Right cardiac atrium (tissue), 5 donors: ENCODE results near the gene CAPN13. TPM values are rescaled to one million over a fixed set of nuclear protein-coding genes. Genes with fewer than 3 reads are reported as not detected.

Source experiments
- ATAC-seq, 2 donors: fragments of 200-7000 bp; cut with Tn5 transposase; one replicate each; pipeline versions ENCODE4 v1.8.0 to v1.9.1; 2020; ENCODE audit warnings: moderate library complexity in 2 of 2, mild to moderate bottlenecking in 1 of 2
- DNase-seq, 3 donors: peaks; one replicate each; pipeline ENCODE4 v3.0.0-alpha.2; 2020
- H3K27ac ChIP-seq: one replicate; pipeline ENCODE4 v1.5.1; 2013; ENCODE audit warnings: mild to moderate bottlenecking, low read length, control low read depth, moderate library complexity
- H3K27me3 ChIP-seq: one replicate; pipeline ENCODE4 v1.6.1; 2013; ENCODE audit not compliant: control insufficient read depth, insufficient read depth
- H3K4me1 ChIP-seq: one replicate; pipeline ENCODE4 v1.6.1; 2013; ENCODE audit warnings: low read length; ENCODE audit not compliant: control insufficient read depth, insufficient read depth
- H3K4me3 ChIP-seq: one replicate; pipeline ENCODE4 v1.5.1; 2013; ENCODE audit warnings: low read length, control low read depth
- H3K9me3 ChIP-seq: one replicate; pipeline ENCODE4 v1.6.1; 2013; ENCODE audit warnings: low read length; ENCODE audit not compliant: control insufficient read depth
- WGBS: extraction: QIAGEN DNeasy Blood & Tissue Kit; methylation state at CpG from one replicate; pipeline ENCODE4 v1.1.7; 2013; 5-methylcytosine and 5-hydroxymethylcytosine counted together
- intact Hi-C, 4 donors: fragments of 100-400 bp; cut with DNase I; formaldehyde crosslinking; loops; one replicate each; pipeline versions ENCODE4 v1.11.0 to v1.14.0; 2022 to 2023
- polyA plus RNA-seq: library from polyadenylated mRNA; stranded (reverse); fragments of 200-250 nt; gene quantifications from one replicate; pipeline ENCODE4 v1.2.3, GENCODE V29; 2013
- total RNA-seq, 4 donors: library from RNA; stranded (reverse); fragmentation: NEBNext Ultra II Directional; extraction: Animal tissue kit (Norgen Biotek cat#: 25700); gene quantifications; one replicate each; pipeline ENCODE4 v1.2.1, GENCODE V29; 2021
- donor health status: healthy with polysubstance abuse.
- donor health status: DM: no; HTN: yes; CAD: no.
- donor health status: DM: no; HTN: no; CAD: no.
- donor health status: DM: no; HTN: yes; CAD: no; lungs with severe emphysema.
- donor health status: DM: yes; HTN: yes; CAD: no.

CAPN13 gene
- total and polyA plus RNA-seq, 5 donors: not detected

DNA sequence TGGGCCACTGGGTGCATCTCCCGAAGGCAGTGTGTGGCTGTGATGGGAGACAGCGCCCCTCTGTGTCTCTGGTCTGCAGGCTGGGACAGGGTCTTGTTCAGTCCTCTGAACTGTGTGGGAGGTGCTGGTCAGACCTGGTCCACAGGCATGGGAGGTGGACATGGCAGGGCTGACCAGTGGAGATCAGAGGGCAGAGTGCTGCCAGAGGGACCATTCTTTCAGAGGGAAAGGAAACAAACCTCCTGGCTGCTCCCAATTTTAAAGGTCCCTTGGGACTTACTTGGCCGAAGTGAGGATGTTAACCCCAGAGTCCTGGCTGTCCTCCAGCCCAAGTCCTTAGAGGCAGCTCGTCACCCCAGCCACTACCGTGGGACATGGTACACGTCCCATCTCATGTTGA is 4.0 kb downstream of the CAPN13 start:
- intact Hi-C loops: no loop called here
- H3K27ac ChIP-seq: no peak overlapping the region
- no peaks in the 10 kb centered on the region for H3K27me3 ChIP-seq
- no peaks in the 10 kb centered on the region for H3K4me1 ChIP-seq
- H3K9me3 ChIP-seq: no peaks in the 10 kb centered on the region
- no peak overlapping the region for H3K4me3 ChIP-seq
- DNase-seq: peak in 1 of 3 donors; percentile 21
- ATAC-seq: peak in 1 of 2 donors; percentile 29
- 56% methylated on average over 6 of the region's 6 CpGs for WGBS

DNA sequence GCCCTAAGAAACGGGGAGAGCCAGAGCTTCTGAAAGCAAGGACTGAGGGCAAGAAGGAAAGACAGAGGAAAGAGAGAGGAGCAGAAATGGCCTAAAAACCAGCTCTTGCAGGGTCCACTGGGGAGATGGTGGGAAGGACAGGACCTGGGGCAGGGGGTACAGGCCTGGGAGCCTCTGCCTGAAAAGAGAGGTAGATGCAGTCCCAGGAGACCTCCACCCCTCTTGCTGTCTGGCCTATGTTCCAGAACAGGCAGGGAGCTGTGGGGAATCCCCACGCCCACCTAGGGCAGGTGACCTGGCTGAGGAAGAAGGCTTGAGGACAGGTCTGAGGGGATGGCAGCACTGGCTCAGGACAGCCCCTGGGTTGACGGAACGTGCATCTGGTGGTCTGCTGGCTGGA is 4.6 kb downstream of the CAPN13 start:
- no peaks in the 10 kb centered on the region for H3K9me3 ChIP-seq
- intact Hi-C loops: no loop called here
- no peaks in the 10 kb centered on the region for H3K4me1 ChIP-seq
- 92% methylated on average over 4 of the region's 4 CpGs for WGBS
- DNase-seq (no peak), ATAC-seq (no peak)
- no peak overlapping the region for H3K27ac ChIP-seq
- H3K4me3 ChIP-seq: no peak overlapping the region
- H3K27me3 ChIP-seq: no peaks in the 10 kb centered on the region

DNA sequence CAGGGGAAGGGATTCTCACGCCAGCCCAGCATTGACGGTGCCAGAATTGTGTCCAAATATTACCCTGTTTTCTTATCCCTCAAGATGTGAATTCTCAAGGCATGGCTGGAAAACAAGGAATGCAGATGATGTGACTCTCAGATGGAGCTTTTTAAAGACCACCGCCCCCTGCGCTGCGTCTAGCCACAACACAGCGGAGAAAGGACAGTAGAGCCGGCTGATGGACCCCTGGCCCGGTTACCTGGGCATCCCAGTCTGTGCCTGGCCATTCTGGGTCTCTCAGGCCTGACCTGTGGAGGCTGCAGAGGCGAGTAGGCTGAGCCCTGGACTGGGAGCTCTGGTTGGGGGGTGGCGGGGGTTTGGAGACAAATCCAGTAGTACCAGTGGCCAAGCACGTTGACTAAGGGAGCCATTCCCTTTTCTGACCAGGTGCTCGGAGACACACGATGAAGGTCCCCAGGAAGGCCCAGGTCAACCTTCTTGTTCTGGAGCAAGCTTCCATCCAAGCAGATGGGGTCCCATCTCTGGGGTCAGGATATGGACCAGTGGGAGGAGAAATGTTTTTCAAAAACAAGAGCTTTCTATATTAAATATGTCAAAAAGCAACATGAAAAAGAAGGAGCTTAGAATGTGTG is 5.3 kb downstream of the CAPN13 start:
- WGBS: 91% methylated on average over 13 of the region's 13 CpGs
- no peak overlapping the region for H3K27ac ChIP-seq
- ATAC-seq (no peak), DNase-seq (no peak)
- H3K9me3 ChIP-seq: no peaks in the 10 kb centered on the region
- intact Hi-C loops: no loop called here
- no peaks in the 10 kb centered on the region for H3K27me3 ChIP-seq
- no peak overlapping the region for H3K4me3 ChIP-seq
- H3K4me1 ChIP-seq: no peaks in the 10 kb centered on the region

DNA sequence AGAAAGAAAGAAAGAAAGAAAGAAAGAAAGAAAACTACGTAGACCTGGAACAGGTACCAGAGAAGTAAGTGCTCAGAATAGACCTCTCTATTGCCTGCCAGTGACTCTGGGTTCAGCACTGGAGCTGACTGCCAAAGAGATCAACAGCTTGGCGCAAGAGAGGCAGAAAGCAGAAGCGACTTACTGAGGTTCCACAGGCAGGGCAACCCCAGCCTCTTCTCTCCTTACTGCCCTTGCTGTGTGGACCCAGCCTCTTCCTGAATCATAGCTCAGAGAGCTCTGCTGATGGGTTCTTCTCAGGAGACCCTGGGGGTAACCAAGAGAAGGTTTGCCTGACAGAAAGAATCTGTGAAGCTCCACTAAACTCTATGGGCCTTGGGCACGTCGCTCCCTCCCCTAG is 7.1 kb downstream of the CAPN13 start:
- WGBS: 95% methylated on average over 5 of the region's 5 CpGs
- no peaks in the 10 kb centered on the region for H3K27me3 ChIP-seq
- no peak for ATAC-seq
- no peaks in the 10 kb centered on the region for H3K9me3 ChIP-seq
- no peak overlapping the region for H3K27ac ChIP-seq
- H3K4me1 ChIP-seq: no peaks in the 10 kb centered on the region
- intact Hi-C loops: no loop called here
- no peak overlapping the region for H3K4me3 ChIP-seq
- no peak for DNase-seq

DNA sequence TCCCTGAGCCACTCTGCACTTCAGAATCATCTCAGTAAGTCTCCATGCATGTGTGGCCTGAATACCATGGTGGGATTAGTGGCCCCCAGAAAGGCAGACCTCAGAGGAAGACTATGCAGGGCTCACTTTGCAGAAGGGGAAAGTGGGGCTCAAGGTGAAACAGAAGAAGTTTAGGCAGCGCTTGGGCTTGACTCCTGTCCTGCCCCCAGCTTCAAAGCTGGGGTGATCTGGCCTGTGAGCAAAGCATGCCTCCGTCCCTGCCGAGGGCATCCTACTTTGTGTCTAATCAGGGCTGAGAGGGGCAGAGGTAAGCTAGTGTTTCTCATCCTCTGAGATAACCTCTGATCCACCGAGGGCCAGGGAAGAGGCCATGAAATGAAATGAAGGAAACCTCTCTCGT is 7.9 kb downstream of the CAPN13 start:
- 68% methylated on average over 5 of the region's 5 CpGs for WGBS
- intact Hi-C loops: no loop called here

DNA sequence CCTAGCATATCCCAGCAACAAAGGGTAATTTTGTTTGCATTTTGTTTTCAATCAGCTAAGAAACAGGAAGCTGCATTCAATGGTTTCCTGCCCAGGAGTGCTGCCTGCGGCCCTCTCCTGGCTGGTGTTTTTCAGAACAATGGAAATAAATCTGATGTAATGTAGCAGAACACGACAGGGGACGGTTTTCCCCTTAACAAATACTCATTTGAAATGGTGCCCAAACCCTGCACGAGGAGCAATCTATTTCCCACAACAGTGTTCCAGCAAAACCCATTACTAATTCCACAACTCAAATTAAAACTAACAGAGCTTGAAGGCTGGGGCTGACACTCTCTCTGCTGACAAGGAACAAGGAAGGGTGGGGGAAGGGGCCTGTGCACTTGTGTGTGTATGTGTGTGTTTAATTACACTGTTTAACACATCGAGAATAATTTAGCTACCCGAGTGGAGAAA is 8.7 kb downstream of the CAPN13 start:
- peak in 1 of 2 donors; percentile 20 for ATAC-seq

More for the DNA sequence above, 7.9 kb downstream of the CAPN13 start:
- H3K4me3 ChIP-seq: no peak overlapping the region
- no peaks in the 10 kb centered on the region for H3K4me1 ChIP-seq
- no peak for ATAC-seq
- no peak for DNase-seq
- H3K9me3 ChIP-seq: no peaks in the 10 kb centered on the region
- no peaks in the 10 kb centered on the region for H3K27me3 ChIP-seq
- no peak overlapping the region for H3K27ac ChIP-seq

DNA sequence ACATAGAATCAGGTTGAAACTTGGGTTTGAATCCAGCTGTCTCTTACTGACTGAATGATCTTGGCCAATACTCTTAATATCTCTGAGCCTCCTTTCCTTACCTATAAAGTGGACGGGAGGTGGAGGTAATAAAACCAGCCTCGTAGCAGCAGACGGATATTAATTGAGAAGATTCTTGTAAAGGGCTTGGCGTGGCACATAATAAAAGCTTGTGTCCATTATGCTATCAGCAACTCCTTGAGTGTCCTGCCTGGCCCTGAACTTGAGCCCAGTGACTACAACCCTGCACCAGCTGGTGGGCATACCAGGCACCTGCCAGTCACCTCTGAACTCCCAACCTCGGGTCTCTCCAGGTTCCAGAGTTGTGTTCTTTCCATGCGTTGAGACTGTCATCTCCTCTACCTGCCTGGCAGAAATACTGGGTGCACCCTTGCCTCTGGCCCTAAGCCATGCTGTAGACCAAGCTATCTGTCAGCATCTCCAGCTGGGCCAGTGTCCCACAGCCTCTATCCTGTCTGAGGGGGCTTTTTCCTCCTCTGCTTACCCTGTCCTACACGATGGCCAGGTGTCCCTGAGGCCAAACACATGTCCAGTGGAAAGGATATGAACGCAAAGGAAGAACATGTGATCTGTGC is 9.7 kb downstream of the CAPN13 start:
- Histone ChIP-seq H3K4me1 (no peaks in the 10 kb centered on the region), H3K4me3 (no peak overlapping the region), H3K27me3 (no peaks in the 10 kb centered on the region), H3K27ac (no peak overlapping the region), H3K9me3 (no peaks in the 10 kb centered on the region)
- WGBS: 79% methylated on average over 8 of the region's 8 CpGs
- intact Hi-C loops: no loop called here
- ATAC-seq: no peak
- no peak for DNase-seq

More for the DNA sequence above, 8.7 kb downstream of the CAPN13 start:
- no peak for DNase-seq
- H3K27ac ChIP-seq: no peak overlapping the region
- no peaks in the 10 kb centered on the region for H3K9me3 ChIP-seq
- intact Hi-C loops: no loop called here
- WGBS: 36% methylated on average over 6 of the region's 6 CpGs
- no peak overlapping the region for H3K4me3 ChIP-seq
- H3K27me3 ChIP-seq: no peaks in the 10 kb centered on the region
- no peaks in the 10 kb centered on the region for H3K4me1 ChIP-seq

DNA sequence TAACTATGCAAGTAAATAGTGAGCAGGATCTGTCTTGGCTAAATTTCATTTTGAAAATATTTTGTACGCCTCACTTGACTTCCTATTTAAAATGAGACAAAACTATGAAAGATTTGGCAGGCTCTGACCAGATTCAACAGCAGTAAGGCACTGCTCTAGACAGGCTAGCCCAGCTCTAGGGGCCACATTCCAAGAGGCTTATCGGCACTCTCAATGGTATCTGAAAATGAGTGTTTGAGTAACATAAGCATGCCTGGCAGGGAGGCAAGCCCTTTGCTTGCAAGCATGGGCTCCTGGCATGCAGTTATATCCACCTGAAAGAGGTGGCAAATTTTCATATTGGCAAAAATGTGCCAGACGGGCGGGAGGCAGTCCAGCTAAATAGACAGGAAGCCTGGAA is 10.5 kb downstream of the CAPN13 start:
- WGBS: 44% methylated on average over 4 of the region's 4 CpGs
- H3K4me3 ChIP-seq: no peak overlapping the region
- no peak overlapping the region for H3K27ac ChIP-seq
- no peaks in the 10 kb centered on the region for H3K4me1 ChIP-seq
- ATAC-seq (peak; percentile 57 to 80), DNase-seq (peak in 1 of 3 donors; percentile 58)
- H3K27me3 ChIP-seq: no peaks in the 10 kb centered on the region
- intact Hi-C loops: no loop called here
- no peaks in the 10 kb centered on the region for H3K9me3 ChIP-seq

DNA sequence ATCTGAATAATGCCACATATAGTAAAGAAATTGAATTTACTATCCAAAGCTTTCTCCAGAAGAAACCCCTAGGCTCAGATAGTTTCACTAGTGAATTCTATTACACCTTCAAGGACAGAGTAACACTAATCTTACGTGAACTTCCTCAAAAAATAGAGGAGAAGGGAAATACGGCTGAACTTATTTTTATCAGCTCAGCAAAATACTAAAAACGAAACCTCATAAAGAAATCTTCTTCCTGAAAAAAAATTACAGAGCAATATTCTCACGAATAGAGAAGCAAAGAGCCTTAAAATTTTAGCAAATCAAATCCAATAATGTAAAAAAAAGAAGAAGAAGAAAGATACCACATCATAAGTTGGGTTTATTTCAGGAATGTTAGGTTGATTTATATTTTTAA is 14.7 kb downstream of the CAPN13 start:
- ATAC-seq (no peak), DNase-seq (no peak)
- 52% methylated on average over 4 of the region's 4 CpGs for WGBS
- Histone ChIP-seq H3K4me3 (no peak overlapping the region), H3K9me3 (no peaks in the 10 kb centered on the region), H3K27me3 (no peaks in the 10 kb centered on the region), H3K4me1 (no peaks in the 10 kb centered on the region), H3K27ac (no peak overlapping the region)
- intact Hi-C loops: no loop called here

DNA sequence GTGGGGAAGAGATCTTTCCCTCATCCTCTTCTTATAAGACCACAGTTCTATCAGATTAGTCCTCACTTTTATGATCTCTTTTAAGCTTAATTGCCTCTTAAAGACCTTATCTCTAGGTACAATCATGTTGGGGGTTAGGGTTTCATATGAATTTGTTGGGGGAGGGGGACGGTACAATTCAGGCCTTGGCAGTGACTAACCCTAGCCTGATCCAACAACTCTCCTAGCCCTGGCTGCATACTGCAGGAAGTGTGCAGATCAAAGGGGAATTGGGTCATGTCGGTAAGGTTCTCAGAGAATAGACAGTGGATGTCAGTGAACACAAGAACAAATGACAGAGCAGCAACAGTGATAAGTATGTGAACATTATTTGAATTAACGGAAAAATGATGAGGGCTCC is 16.4 kb downstream of the CAPN13 start:
- intact Hi-C loops: no loop called here
- Histone ChIP-seq H3K4me3 (no peak overlapping the region), H3K9me3 (no peaks in the 10 kb centered on the region), H3K27me3 (no peaks in the 10 kb centered on the region), H3K4me1 (no peaks in the 10 kb centered on the region), H3K27ac (no peak overlapping the region)
- DNase-seq: no peak
- no peak for ATAC-seq
- 66% methylated on average over 3 of the region's 3 CpGs for WGBS

DNA sequence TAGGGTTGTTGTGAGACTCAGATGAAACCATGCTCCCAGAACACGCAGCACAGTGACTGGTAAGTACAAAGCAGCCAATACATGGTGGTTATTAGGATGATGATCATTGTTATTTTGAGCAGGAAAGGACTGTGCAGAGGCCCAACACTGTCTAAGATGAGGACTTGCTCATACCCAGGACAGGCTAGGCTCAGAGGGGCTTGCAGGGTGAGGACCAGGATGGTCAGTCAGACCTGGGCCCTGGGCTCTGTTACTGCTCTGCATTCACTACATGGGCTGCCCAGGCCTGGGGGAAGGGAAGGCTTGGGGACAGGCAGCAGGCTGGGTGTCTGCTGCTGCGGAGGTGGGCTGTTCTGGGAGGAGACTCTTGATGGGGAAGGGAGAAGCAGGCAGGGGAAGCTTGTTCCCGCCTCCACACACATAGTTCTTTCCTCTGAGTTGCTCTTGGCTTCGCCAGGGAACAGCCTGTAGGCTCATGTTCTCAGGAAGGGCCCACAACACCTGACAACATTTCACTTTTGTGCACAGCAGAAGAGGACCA is 17.5 kb downstream of the CAPN13 start:
- ATAC-seq: no peak

More for the DNA sequence above, 17.5 kb downstream of the CAPN13 start:
- intact Hi-C loops: no loop called here
- Histone ChIP-seq H3K27ac (no peak overlapping the region), H3K4me3 (no peak overlapping the region), H3K27me3 (no peaks in the 10 kb centered on the region), H3K9me3 (no peaks in the 10 kb centered on the region), H3K4me1 (no peaks in the 10 kb centered on the region)
- WGBS: 76% methylated on average over 4 of the region's 4 CpGs
- DNase-seq: no peak
